Astrocyte (in vitro differentiated cells and primary cell): ENCODE data around the gene BPTF.

Experiments used
- EZH2 ChIP-seq: IDR thresholded peaks from 2 replicates; pipeline ENCODE4 v1.6.1; 2012; ENCODE audit warnings: mild to moderate bottlenecking, low read length, inconsistent platforms; ENCODE audit not compliant: insufficient read depth
- TF ChIP-seq, protein P1 (sequence below): IDR thresholded peaks from 2 replicates; pipeline ENCODE4 v1.5.1; 2011; ENCODE audit warnings: low read depth, mild to moderate bottlenecking, inconsistent platforms, low read length, moderate library complexity; ENCODE audit not compliant: insufficient read depth

DNA sequence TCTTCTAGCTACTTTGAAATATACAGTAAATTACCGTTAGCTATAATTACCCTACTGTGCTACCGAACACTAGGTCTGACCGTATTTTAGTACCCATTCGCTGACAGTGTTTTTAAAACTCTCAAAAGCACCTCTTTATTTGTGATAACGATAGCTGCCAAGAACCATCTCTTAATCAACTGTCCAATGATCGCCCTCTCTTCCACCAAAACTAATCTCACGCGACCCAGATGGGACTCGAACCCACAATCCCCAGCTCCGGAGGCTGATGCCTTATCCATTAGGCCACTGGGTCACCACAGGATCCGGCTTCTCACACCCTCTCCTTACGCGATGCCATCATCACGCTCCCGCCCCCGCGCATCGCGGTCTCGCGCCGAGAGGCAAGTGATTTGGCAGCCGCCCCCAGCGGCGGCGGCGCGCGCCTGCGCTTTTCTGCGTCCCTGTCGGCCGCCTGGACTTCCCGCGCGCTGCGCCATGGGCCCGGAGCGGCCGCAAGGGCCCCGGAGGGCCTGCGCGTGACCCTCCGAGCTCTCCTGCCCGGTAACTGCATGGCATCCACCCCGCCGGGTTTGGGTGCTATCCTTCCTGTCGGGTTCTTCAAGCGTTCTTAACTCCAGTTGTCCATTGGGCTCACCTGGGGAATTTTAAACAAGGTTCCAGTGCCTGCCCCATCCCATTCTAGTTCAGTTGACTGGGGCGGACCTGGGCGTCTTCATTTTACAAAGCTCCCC, 194.5 kb downstream of the BPTF start:
- TF ChIP-seq, protein P1, sequence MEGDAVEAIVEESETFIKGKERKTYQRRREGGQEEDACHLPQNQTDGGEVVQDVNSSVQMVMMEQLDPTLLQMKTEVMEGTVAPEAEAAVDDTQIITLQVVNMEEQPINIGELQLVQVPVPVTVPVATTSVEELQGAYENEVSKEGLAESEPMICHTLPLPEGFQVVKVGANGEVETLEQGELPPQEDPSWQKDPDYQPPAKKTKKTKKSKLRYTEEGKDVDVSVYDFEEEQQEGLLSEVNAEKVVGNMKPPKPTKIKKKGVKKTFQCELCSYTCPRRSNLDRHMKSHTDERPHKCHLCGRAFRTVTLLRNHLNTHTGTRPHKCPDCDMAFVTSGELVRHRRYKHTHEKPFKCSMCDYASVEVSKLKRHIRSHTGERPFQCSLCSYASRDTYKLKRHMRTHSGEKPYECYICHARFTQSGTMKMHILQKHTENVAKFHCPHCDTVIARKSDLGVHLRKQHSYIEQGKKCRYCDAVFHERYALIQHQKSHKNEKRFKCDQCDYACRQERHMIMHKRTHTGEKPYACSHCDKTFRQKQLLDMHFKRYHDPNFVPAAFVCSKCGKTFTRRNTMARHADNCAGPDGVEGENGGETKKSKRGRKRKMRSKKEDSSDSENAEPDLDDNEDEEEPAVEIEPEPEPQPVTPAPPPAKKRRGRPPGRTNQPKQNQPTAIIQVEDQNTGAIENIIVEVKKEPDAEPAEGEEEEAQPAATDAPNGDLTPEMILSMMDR: no peak
- no peak for TF ChIP-seq EZH2
